NCI-H1694 (cell line): Measurements from ENCODE around the gene ERH.
"Not testable (repeated sequence)": the region's sequence is repeated elsewhere in the genome, so short reads cannot be mapped to it uniquely, and the experiment has no call there.

ENCODE experiments used
- DNase-seq: peaks from one replicate; lab custom pipeline; 2025; lab: John Stamatoyannopoulos, UW

Gene ERH

GRCh38 chr14:69398053-69398817, at the start of gene ERH, which contains the start of gene SLC39A9:
Gene ERH (minus strand): TSS chr14:69398299. CDS start chr14:69398233, 66 bp downstream.
Gene SLC39A9 (plus strand): TSS chr14:69398692. CDS start chr14:69399370, 678 bp downstream.
- DNase-seq: peak; percentile 99

- no peak for DNase-seq
These were observed 45.3 kb upstream of the ERH start for GRCh38 chr14:69443296-69443805.

GRCh38 chr14:69441948-69442347, 43.8 kb upstream of the ERH start:
- no peak for DNase-seq

- no peak for DNase-seq
These were observed 41.6 kb upstream of the ERH start for GRCh38 chr14:69439521-69440270.

GRCh38 chr14:69432364-69432763, 34.3 kb upstream of the ERH start:
- no peak for DNase-seq

DNA sequence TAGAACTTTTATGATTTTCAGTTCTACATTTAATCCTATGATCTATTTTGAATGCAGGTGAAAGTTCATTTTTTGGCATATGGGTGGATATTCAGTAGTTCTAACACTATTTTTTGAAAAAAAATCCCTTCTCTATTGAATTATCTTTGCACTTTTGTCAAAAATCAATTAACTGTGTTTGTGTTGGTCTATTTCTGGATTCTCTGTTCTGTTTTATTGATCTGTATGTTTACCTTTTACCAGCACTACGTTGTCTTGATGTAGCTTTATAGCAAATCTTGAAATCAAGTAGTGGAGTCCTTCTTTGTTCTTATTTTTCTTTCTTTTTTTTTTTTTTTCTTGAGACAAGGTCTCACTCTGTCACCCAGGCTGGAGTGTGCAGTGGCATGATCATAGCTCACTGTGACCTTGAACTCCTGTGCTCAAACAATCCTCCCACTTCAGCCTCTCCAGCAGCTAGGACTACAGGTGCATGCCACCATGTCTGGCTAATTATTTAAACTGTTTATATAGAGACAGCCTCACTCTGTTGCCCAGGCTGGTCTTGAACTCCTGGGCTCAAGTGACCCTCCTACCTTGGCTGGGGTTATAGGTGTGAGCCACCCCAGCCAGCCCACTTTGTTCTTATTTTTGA, 32.3 kb upstream of the ERH start:
- DNase-seq: no peak

- no peak for DNase-seq
These were observed 31.5 kb upstream of the ERH start for GRCh38 chr14:69429643-69430042.

GRCh38 chr14:69428289-69428998, 30.3 kb upstream of the ERH start:
- DNase-seq: no peak

DNA sequence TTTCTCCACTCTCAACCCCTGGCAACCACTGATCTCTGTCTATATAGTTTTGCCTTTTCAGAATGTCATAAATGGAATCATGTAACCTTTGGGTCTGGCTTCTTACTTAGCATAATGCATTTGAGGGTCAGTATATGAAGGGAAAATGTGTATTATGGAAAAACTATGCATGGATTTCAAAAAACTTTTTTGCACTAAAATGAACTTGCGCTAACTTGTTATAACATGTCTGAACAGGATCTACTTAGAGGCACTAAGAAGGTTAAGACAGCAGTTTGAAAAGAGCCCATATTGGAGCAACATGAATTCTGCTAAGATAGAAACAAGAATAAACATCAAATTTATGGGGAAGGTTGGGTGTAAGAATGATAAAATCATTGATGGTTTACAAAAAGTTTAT, 29.5 kb upstream of the ERH start:
- DNase-seq: no peak

GRCh38 chr14:69424149-69424923, 26.2 kb upstream of the ERH start:
- no peak for DNase-seq

GRCh38 chr14:69423279-69423678, 25.2 kb upstream of the ERH start:
- no peak for DNase-seq

DNA sequence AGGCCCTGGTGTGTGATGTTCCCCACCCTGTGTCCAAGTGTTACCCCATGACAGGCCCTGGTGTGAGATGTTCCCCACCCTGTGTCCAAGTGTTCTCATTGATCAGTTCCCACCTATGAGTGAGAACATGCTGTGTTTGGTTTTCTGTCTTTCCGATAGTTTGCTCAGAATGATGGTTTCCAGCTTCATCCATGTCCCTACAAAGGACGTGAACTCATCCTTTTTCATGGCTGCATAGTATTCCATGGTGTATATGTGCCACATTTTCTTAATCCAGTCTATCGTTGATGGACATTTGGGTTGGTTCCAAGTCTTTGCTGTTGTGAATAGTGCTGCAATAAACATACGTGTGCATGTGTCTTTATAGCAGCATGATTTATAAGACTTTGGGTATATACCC, 18.0 kb upstream of the ERH start:
- DNase-seq: not testable (repeated sequence)

DNA sequence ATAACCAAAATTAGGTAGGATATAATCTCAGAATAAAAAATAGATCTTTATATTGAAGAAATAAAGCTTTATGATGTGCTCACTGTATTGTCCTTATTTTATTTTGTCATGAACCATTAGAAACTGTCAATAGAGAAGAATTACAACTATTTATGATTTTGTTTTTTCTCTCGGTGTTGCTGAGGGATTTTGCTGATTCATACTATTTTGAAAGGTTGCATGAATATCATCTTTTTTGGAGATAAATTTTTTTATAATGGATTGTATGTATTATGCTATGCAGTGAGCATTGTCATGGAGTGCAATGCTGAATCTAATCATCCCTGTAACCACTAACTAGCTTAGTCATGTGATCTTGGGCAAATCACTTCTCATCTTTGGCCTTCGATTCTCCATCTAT, 15.4 kb upstream of the ERH start:
- no peak for DNase-seq

DNA sequence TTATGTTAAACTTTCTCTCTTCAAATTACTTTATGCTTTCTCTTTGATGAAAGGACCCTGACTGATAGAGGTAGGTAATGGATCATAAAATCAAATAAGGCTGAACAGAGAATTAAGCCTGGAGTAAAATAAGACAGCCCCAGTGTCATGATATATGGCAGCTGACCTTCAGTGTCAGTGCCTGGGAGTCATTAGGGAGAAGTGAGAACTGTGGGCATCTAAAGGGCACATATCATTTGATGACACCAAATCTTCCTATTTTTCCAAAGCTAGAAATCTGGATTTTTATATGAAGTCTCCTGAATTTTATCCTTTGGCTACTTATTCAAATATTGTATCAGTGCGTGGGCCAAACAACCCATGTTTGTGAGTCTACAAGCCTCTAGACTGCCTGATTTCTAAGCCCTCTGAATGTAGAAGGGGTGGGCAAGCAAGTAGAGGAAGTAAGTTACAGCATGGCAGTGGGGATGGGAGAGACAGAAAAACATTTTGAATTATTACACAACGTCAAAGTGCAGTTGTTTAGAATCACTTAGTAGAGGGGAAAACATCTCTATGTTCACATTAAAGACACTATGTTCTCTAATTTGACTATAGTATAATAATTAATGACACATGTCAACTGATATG, 10.3 kb upstream of the ERH start:
- no peak for DNase-seq

- no peak for DNase-seq
These were observed 7.7 kb upstream of the ERH start for GRCh38 chr14:69405762-69406161.

DNA sequence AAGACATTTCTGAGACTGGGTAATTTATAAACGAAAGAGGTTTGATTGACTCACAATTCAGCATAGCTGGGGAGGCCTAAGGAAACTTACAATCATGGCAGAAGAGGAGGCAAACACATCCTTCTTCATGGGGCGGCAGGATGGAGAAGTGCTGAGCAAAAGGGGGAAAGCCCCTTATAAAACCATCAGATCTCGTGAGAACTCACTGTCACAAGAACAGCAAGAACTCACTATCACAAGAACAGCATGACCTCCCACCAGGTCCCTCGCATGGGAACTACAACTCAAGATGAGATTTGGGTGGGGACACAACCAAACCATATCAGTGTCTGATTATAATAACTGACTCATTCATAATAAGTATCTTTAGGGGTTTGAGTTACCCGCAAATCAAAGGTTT, 6.8 kb upstream of the ERH start:
- DNase-seq: no peak

DNA sequence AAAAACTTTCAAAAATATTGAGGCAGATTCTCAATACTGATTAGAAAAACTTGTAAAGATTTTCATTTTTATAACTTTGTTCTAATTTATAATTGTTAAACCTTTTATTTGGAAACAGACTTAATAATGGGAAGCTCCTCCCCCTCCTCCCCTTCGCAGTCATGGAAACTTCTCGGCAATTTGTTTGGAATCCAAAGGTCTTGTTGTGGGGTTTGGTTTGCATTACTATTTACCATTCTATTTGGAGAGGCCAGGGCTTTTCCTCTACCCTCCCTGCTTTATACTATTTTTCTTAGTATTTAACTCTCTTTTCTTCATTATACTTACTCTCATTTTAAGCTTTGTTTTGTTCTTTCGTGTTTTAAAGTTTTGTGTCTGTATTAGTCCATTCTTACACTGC, 6.4 kb upstream of the ERH start:
- DNase-seq: no peak

DNA sequence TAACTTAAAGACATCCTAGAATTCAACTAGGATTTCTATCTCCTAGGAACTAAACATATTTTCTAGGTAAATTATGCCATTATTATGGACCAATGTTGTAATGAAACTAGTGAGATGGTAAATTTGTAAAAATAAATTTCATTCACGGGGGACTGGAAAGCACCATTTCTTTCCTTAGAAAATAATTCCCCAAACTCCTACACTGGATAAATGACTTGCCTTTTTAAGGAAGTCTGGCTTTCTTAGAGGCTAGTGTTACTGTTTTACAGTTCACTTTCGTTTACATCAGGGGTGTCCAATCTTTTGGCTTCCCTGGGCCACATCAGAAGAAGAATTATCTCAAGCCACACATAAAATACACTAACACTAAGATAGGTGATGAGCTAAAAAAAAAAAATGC, 3.7 kb upstream of the ERH start:
- no peak for DNase-seq

DNA sequence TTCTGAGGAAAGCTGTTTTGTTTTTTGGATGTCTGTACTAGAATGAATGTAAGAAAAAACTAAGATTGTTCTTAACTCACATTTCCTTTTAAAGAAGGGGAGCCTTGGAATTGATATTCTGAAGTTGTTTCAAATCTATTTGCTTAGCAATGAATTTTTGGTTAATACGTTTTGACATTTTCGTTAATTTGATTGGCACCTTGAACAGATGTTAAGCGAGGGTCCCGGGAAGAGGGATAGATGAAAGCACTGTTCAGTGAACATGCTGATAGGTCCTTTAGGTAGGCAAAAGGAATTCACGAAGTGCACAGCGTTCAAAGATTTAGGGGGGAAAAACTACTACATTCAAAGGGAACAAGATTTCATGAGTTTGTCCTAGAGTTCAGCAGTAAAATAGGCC, 2.1 kb upstream of the ERH start:
- DNase-seq: no peak

DNA sequence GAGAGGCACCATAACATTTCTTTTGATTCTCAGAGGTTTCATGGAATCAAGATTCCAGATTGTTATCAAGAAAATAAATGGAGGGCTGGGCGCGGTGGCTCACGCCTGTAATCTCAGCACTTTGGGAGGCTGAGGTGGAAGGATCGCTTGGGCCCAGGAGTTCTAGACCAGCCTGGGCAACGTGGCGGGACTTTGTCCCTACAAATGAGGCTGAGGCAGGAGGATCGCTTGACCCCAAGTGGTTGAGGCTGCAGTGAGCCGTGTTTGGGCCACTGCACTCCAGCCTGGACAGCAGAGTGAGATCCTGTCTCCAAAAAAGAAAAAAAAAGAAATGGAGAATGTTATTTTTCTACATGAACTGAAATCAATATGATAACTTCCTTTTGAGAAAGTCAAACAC, 1.7 kb upstream of the ERH start:
- DNase-seq: no peak

GRCh38 chr14:69398818-69399210, 715 bp upstream of the ERH start:
- peak; percentile 57 for DNase-seq
